ENCODE results near the gene KCNN1. TPM values are rescaled to one million over a fixed set of nuclear protein-coding genes. Genes with fewer than 3 reads are reported as not detected.

The KCNN1 gene
- total and polyA plus RNA-seq, 2 of the 13 experiments (the other 11 are each of a cell fraction or from before 2014, with no cell fraction given): 0.04 TPM; not detected in 1

GRCh38 chr19:18013210-18014111 lies 46.6 kb downstream of the KCNN1 start (continued):
- peak; percentile 70; the same call in 1 of the 2 replicates for TF ChIP-seq ARID4A (CRISPR knock-in tag; IDR thresholded peaks at IDR 0.05; ENCODE audit: borderline replicate concordance)
- peak; percentile 50; the same call in 1 of the 2 replicates for TF ChIP-seq FOXC1 (CRISPR knock-in tag; IDR thresholded peaks at IDR 0.05; ENCODE audit: borderline replicate concordance)
- peak; percentile 75 for TF ChIP-seq ISL2 (CRISPR knock-in tag; IDR thresholded peaks at IDR 0.05)
- TF ChIP-seq MEIS2 (CRISPR knock-in tag; IDR thresholded peaks at IDR 0.05): peak; percentile 91
- no peak for TF ChIP-seq ZBTB7A (CRISPR knock-in tag; IDR thresholded peaks at IDR 0.05)
- TF ChIP-seq ZNF577 (CRISPR knock-in tag; IDR thresholded peaks at IDR 0.05; ENCODE audit: borderline replicate concordance, low read depth): no peak
- TF ChIP-seq FIP1L1 (IDR thresholded peaks at IDR 0.05; ENCODE audit: borderline replicate concordance, insufficient read depth, low read depth, low read length): no peak
- no peak for TF ChIP-seq NAIF1 (CRISPR knock-in tag; IDR thresholded peaks at IDR 0.05; ENCODE audit: borderline replicate concordance)
- TF ChIP-seq SALL2 (CRISPR knock-in tag; IDR thresholded peaks at IDR 0.05): peak; percentile 44; the same call in 1 of the 2 replicates
- TF ChIP-seq U2AF2 (IDR thresholded peaks at IDR 0.05; ENCODE audit: low read depth, low read length): no peak
- TF ChIP-seq ELK4 (CRISPR knock-in tag; IDR thresholded peaks at IDR 0.05; ENCODE audit: borderline replicate concordance): no peak
- no peak for TF ChIP-seq BRCA1 (CRISPR knock-in tag; IDR thresholded peaks at IDR 0.05)
- no peak for TF ChIP-seq BATF2 (CRISPR knock-in tag; IDR thresholded peaks at IDR 0.05)
- peak; percentile 85 for TF ChIP-seq ZMYM3 (CRISPR knock-in tag; IDR thresholded peaks at IDR 0.05)
- TF ChIP-seq NR2F2 (IDR thresholded peaks at IDR 0.05; ENCODE audit: borderline replicate concordance, low read depth): peak; percentile 85; the same call in 1 of the 2 replicates
- no peak for TF ChIP-seq IRX3 (CRISPR knock-in tag; IDR thresholded peaks at IDR 0.05; ENCODE audit: borderline replicate concordance, low read depth)
- TF ChIP-seq ATM (IDR thresholded peaks at IDR 0.05; ENCODE audit: borderline replicate concordance): no peak
- TF ChIP-seq SAFB2 (CRISPR knock-in tag; IDR thresholded peaks at IDR 0.05; ENCODE audit: borderline replicate concordance, low read depth): no peak
- no peak for TF ChIP-seq RFX5 (IDR thresholded peaks at IDR 0.05; ENCODE audit: low read depth, low read length)
- TF ChIP-seq ATF5 (CRISPR knock-in tag; IDR thresholded peaks at IDR 0.05; ENCODE audit: low read depth): no peak
